HG03196 (cell line): ENCODE results near the gene CCDC7.
"Not testable (repeated sequence)": the region's sequence is repeated elsewhere in the genome, so short reads cannot be mapped to it uniquely, and the experiment has no call there.

Experiments used
- ATAC-seq: cut with Tn5 transposase; IDR thresholded peaks from one replicate; pipeline ENCODE4 v1.9.1; 2021; ENCODE audit not compliant: unreplicated experiment

The CCDC7 gene

DNA sequence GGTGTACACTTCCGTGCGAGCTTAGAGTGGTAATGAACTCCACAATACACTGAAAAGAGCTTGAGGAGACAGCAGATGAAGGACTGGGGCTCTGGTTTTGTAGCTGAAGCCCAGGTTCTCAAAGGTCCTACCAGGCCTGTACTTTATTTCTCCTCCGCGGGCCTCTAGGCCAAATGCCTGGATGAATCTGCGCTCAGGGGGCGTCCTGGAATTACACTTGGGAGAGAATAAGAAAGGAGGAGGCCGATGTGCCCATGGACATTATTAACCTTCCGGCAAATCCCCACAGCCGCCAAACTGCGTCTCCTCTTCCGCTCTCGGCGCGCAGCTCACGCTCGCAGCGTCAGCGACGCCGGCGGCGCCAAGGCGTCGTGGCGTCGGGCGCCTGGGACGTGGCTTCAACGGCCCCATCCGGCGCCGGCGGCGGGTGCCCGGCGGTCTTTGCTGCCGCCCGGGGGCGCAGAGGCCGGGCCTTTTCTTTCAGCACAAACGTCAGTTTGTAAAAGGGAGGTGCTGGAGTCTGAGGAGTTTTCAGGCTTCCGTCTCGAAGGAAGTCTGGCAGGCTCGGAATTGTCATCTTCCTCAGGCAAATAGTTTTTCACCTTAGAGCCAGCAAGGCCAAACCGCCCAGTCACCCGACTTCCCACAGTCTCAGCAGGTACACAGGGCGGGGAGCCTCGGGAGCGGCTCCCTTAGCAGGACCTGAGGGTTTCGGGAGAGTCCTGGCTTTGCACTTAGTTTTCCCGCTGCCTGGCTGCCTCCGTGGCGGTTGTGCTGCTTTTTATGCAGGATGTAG, at the start of gene CCDC7:
Gene CCDC7 (plus strand): TSS at position 401 of the 796 bp plus-strand sequence. CDS start 5,503 bp downstream, outside the sequence.
- peak; percentile 96 for ATAC-seq

DNA sequence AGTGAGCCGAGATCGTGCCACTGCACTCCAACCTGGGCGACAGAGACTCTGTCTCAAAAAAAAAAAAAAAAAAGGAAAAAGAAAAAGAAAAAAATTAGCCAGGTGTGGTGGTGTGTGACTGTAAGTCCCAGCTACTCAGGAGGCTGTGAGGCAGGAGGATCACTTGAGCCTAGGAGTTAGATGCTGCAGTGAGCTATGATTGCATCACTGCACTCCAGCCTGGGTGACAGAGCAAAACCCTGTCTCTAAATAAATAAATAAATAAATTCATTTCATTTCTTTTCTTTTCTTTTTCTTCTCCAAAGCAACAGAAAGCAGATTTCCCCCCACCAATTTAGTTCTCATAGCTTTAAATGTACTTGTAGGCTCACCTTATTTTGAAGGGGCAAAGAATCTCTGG, 48.8 kb upstream of the CCDC7 start:
- ATAC-seq, result not testable (repeated sequence)

DNA sequence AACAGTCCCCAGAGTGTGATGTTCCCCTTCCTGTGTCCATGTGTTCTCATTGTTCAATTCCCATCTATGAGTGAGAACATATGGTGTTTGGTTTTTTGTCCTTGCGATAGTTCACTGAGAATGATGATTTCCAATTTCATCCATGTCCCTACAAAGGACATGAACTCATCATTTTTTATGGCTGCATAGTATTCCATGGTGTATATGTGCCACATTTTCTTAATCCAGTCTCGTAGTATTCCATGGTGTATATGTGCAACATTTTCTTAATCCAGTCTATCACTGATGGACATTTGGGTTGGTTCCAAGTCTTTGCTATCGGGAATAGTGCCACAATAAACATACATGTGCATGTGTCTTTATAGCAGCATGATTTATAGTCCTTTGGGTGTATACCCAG, 46.2 kb upstream of the CCDC7 start:
- not testable (repeated sequence) for ATAC-seq

DNA sequence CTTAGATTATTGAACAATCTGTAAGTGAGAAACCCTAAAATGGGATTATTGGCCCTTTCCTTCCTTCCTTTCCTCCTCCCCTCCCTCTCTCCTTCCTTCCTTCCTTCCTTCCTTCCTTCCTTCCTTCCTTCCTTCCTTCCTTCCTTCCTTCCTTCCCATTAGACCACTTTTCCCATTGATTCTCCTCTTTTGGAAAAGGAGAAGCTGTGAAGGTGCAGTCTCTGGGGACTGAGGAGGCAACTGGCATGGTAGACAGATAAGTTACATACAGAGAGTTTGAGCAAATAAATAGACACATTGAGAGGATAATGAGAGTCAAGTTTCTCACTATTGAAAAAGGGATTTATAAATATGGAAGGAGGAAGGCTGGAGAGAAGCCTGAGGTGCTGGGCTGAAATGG, 45.0 kb upstream of the CCDC7 start:
- no peak for ATAC-seq

DNA sequence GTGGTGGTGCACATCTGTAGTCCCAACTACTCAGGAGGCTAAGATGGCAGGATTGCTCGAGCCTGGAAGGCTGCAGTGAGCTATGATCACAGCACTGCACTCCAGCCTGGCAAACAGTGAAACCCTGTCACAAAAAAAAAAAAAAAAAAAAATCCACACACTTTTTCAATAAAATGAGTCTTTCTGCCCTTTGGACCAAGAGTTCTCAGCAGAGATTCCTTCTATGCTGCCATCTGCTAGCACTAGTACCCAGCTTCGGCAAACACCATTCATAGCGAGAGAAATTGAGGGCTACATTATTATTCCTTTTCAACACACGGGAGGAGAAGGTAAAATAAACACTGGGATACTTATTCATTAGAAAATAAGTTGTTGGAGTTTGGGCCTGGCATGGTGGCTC, 43.4 kb upstream of the CCDC7 start:
- no peak for ATAC-seq

DNA sequence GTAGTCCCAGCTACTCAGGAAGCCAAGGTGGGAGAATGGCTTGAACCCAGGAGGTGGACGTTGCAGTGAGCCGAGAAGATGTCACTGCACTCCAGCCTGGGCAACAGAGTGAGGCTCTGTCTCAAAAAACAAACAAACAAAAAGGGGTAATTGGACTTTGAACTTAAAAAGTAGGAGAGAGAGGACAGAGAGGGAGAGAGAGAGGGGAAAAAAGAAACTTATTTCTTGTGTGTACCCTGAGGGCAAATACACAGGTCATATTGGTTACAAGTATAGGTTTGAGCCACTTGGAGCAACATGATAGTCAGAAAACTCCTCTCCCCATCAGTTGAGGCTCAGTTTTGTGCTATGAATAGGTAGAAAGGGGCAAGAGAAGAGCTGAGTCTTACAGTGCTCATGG, 42.8 kb upstream of the CCDC7 start:
- no peak for ATAC-seq

DNA sequence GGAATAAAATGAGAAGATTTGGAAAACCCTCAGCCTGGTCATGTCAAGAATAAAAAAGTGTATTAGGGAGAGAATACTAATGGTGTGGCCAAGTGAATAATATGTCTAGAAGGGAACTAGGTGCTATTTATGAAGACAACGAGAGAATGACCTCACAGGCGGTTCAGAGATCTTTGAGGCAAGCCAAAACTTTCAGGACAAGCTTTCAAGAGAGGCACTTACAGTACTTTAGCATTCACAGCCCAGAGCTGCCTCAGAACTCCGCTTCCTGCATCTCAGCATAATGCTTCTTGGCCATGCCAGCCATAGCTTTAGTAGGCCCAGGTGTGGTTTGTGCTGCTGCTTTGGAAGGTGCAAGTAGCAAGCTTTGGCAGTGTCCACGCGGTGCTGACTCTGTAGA, 37.2 kb upstream of the CCDC7 start:
- ATAC-seq, result no peak

DNA sequence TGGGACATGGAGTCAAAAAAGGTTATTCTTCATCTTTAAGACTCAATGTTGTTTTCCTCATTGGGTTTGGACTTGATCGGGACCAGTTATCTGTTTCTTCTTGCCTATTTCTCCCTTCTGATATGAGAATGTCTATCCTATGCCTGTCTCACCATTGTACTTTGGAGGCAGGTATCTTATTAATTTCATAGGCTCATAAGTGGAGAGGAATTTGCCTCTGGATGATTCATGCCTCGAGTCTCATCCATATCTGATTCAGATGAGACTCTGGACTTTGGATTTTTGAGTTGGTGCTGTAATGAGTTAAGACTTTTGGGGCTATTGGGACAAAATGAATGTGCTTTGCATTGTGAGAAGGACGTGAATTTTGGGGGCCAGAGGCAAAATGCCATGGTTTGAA, 36.2 kb upstream of the CCDC7 start:
- ATAC-seq, result no peak

DNA sequence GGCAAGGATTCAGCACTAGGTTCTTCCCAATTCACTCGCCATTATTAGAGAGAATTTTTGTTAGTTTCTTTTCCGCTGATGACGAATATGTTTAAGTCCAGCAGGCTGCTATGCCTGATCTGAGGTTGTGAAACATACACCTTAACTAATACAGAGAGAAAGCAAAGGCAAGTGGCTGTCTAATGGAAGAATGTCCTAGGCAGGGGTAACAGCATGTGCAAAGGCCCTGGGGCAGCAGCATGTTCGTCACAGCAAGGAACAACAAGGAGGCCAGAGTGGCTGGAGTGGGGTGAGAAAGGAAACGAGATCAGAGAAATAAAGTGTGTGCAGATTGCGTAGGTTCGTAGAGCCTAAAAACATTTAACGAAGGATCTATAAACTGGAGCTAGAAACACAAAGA, 35.4 kb upstream of the CCDC7 start:
- no peak for ATAC-seq

DNA sequence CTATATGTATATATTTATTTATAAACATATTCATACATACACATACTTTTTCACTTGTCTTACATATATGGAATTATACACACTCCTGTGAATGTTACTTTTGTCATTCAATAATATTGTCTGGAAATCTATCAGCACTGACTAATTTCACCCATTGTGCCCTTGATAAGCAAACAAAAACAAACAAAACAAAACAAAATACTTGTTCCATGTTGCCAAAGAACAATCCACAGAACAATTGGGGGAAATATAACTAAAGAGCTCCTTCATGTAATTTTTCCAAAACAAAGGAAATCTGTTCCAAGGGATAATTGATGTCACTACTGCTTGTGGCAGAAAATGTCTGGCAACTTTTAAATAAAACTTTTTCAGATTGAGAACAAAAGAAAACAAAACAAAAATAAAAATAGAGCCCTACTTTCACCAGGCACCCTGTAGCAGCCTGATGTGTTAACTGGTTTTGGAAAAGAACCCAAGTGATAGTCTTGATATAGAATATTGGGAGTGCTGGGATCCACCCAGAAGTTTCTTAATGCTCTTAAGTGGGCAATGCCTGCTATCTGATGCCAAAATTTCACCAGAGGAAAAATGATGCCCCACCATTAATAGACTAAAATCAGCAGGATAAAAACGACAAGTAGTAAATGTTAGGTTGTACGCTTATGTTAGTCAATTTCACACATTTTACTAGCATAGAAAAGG, 34.0 kb upstream of the CCDC7 start:
- ATAC-seq, result no peak

DNA sequence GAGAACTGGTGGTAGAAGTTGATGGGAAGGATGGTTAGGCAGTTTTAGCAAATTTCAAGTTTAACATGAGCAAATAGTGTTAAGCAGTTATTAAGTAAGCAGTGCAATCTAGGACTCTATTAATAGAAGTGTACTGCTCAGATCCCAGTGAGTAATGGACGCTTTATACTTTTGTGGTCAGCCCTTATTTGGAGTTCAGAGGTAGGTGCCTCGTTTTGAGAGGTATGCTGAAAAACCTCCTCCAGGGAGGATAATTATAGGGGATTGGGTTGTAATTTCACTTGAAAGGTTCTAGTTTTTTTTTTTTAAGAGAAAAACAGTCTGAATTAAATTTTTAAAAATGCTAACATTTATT, 33.5 kb upstream of the CCDC7 start:
- no peak for ATAC-seq

DNA sequence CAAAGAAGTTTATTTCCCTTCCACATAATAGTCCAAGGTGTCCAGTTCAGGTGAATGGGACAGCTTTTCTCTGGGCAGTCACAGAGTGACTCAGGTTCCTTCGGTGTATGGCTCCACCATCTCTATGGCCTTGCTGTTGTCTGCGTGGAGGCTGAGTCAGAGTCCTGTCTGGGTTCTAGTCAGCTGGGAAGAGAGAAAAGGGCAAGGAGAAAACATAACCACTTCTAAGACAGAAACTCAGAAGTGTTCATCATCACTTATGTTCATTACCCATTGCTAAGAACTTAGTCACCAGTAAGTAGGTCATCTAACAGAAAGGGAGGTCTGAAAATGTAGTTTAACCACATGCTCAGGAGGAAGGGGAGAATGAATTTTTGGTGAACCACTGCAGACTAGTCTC, 32.4 kb upstream of the CCDC7 start:
- no peak for ATAC-seq

DNA sequence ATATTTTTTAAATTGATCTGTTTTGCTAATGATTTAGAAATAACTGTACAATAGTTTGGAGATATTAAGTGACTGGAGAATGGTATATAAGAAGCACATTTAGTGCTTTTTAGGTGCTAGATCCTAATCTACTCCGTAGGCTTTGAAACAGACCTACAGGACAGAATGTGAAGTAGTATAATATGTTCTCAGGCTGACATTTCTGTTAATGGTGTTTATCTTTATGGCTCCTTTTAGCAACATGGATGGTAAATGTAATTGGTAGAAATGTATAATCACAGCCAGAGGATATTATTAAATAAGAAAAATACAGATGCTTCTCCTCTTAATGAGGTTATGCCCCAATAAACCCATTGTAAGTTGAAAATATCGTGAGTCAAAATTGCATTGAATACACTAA, 30.6 kb upstream of the CCDC7 start:
- ATAC-seq, result no peak

DNA sequence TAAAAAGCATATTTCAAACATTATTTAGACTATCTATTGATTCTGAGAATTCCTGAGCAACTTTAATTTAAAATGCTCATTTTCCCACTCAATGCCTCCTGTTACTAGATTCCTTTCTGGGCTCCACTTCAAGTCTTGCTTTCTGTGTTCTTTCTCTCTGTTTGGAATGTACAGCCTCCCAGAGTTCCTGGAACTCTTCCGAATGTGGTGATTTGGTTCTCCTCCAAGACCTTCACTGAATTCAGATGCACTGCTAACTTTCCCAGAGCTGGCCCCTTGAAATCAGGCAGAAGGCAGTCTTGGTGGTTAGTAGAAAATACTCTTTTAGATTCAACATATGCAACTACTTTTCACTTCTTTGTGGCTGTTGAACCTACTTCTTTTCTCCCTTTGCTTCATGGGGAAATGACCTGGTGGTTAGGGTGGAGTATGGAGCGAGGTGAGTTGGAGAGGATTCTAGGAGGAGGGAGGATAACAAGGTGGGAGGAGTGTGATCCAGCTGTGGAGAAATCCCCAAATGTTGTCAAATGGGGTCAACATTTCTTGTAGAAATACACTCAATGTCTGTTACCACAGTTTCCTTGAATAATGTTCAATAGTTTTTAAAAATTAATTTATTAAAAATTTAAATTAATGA, 27.9 kb upstream of the CCDC7 start:
- no peak for ATAC-seq

DNA sequence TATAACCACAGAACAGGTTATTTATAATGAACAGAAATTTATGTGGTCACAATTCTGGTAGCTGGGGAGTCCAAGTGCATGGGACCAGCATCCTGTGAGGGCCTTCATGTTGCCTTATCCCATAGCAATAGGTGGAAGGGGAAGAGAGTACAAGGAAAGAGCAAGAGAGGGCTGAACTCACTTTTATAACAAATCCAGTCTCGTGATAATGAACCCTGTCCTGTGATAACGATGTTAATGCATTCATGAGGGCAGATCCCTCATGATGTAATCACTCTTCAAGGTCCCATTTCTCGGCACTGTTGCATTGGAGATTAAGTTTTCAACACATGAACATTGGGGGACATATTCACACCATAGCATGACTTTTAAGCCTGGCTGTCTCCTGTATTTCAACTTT, 27.4 kb upstream of the CCDC7 start:
- no peak for ATAC-seq

DNA sequence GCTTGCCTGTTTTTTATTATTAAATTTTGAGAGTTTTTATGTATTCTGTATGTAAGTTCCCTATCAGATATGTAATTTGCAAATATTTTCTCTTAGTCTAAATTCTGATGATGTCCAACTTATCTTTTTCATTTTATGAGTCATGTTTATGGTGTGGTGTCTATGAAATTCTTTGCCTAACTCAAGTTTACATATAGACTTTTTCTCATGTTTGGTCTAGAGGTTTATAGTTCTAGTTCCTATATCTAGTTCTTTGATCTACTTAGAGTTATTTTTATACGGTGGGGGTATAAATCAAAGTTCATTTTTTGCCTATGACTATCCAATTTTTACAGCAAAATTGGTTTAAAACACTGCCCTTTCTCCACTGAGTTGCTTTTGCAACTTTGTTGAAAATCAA, 26.3 kb upstream of the CCDC7 start:
- ATAC-seq, result no peak

DNA sequence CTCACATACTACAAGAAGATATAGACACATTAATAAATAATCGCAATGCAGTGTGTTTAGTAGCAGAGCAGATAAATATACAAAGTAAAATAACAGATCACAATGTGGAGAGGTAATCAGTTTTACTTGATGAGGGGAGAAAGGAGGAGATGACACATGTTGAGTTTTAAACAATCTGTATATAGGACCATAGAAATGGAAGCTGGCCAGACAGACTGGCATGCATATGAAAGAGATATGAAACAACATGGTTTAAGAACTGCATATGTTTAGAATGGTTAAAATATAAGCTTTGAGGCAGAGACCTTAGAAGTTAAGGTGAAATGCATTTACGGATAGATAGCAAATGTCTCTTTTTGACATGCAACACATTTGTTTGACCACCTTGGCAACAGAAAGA, 19.8 kb upstream of the CCDC7 start:
- no peak for ATAC-seq

DNA sequence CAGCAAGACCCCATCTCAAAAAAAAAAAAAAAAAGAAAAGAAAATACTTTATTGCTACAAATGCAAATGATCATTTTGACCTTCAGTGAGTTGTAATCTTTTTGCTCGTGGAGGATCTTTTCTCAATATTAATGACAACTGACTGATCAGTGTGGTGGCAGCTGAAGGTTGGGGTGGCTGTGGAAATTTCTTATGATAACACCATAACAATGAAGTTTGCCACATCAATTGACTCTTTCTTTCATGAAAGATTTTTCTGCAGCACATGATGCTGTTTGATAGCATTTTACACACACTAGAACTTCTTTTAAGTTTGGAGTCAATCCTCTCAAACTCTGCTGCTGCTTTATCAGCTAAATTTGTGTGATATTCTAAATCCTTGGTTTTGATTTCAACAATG, 12.4 kb upstream of the CCDC7 start:
- ATAC-seq, result no peak

DNA sequence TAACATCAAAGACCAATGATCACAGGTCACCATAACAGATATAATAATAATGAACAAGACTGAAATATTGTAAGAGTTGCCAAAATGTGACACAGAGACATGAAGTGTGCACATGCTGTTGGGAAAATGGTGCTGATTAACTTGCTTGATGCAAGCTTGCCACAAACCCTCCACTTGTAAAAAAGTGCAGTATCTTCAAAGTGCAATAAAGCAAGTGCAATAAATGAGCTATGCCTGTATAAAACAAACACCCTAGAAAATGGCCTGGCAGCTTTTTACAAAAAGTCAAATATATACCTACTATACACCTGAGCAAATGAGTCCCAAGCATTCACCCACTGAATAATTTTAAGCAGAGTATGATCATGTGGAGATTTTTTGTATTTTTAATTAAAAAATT, 9.7 kb upstream of the CCDC7 start:
- no peak for ATAC-seq

DNA sequence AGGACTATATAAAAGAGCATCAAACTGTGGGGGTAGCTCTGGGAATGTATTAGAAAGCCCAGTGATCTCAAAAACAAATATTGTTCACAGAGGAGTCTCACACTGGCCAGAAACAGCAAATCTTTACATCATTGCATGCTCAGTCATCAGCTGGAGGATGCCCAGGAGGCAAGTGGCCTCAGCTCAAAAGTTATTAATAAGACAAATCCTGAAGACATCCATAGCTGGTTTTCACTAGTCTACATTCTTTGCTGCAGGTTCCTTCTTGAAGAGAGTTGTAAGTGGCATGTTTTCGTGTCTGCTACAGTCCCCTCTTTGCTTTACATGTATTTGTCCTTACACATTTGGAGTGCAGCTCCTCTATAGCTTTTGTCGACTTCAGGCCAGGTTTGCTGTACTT, 8.6 kb upstream of the CCDC7 start:
- no peak for ATAC-seq

DNA sequence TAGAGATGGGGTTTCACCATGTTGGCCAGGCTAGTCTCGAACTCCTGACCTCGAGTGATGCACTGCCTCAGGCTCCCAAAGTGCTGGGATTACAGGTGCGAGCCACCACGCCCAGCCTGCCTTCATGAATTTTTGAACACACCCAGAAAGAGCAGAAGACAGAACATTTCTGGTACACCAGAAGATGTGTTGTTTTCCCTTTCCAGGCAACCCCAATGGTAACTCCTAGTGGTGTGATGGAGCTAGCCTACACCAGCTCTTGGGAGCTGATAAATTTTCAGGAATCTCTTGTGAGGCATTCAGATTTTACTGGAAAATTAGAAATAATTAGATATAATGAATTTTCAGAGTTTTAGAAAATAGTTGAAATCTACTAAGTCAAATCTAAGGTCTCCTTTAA, 904 bp upstream of the CCDC7 start:
- no peak for ATAC-seq
